Measurements from ENCODE around the gene VARS2.

DNA sequence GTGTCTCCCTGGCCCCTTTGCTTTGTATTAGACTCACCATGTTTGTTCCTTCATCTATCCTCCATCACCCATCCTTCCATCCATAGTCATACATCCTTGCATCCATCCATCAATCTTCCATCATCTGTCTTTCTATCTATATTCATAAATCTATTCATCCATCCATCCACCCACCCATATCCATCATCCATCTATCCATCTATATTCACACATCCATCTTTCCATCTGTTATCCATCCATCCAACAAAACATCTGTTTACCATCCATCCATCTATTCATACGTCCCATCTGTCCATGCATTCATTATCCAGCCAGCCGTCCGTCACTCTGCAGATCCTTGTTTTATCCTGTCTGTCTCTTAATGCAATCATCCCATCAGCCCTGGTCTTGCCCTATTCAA, 19.1 kb upstream of the VARS2 start:
- TF ChIP-seq, protein P1, sequence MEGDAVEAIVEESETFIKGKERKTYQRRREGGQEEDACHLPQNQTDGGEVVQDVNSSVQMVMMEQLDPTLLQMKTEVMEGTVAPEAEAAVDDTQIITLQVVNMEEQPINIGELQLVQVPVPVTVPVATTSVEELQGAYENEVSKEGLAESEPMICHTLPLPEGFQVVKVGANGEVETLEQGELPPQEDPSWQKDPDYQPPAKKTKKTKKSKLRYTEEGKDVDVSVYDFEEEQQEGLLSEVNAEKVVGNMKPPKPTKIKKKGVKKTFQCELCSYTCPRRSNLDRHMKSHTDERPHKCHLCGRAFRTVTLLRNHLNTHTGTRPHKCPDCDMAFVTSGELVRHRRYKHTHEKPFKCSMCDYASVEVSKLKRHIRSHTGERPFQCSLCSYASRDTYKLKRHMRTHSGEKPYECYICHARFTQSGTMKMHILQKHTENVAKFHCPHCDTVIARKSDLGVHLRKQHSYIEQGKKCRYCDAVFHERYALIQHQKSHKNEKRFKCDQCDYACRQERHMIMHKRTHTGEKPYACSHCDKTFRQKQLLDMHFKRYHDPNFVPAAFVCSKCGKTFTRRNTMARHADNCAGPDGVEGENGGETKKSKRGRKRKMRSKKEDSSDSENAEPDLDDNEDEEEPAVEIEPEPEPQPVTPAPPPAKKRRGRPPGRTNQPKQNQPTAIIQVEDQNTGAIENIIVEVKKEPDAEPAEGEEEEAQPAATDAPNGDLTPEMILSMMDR (IDR thresholded peaks at IDR 0.05) = no peak
- no peak for TF ChIP-seq POLR2A (IDR thresholded peaks at IDR 0.05)

All from Peyer's patch (tissue), 4 donors.